Loucy (cell line): ENCODE results near the gene CYTH1.

Experiments
- H2AFZ ChIP-seq: fragments of 200-600 bp; sonication (generic); 2 replicates; pipeline ENCODE4 v1.6.0; 2016; ENCODE audit warnings: antibody characterized with exemption, mild to moderate bottlenecking, low read length, moderate library complexity
- H3F3A ChIP-seq: fragments of 200-600 bp; 2 replicates; pipeline ENCODE4 v1.6.0; 2016; ENCODE audit warnings: antibody characterized with exemption, low read depth, mild to moderate bottlenecking
- H3K27me3 ChIP-seq: fragments of 200-600 bp; sonication (generic); 2 replicates; pipeline ENCODE4 v1.6.1; 2014; ENCODE audit warnings: low read length, mild to moderate bottlenecking; ENCODE audit not compliant: insufficient read depth, poor library complexity, severe bottlenecking
- H3K36me3 ChIP-seq: fragments of 200-600 bp; sonication (generic); 2 replicates; pipeline ENCODE4 v1.6.1; 2016; ENCODE audit warnings: low read length; ENCODE audit not compliant: insufficient read depth
- H3K4me1 ChIP-seq: fragments of 200-600 bp; sonication (generic); 2 replicates; pipeline ENCODE4 v1.5.1; 2014; ENCODE audit warnings: low read length, mild to moderate bottlenecking; ENCODE audit not compliant: insufficient read depth, poor library complexity, severe bottlenecking
- H3K4me2 ChIP-seq: fragments of 200-600 bp; sonication (generic); 2 replicates; pipeline ENCODE4 v1.6.0; 2014; ENCODE audit warnings: antibody characterized with exemption, low read length, low read depth, mild to moderate bottlenecking; ENCODE audit not compliant: poor library complexity, severe bottlenecking
- H3K4me3 ChIP-seq: fragments of 200-600 bp; sonication (generic); 2 replicates; pipeline ENCODE4 v1.5.1; 2014; ENCODE audit warnings: low read length, mild to moderate bottlenecking, mixed read lengths; ENCODE audit not compliant: poor library complexity, severe bottlenecking
- H3K79me2 ChIP-seq: fragments of 200-600 bp; sonication (generic); 2 replicates; pipeline ENCODE4 v1.6.1; 2014; ENCODE audit warnings: low read length; ENCODE audit not compliant: insufficient read depth
- H3K9ac ChIP-seq: fragments of 200-600 bp; sonication (generic); 2 replicates; pipeline ENCODE4 v1.6.0; 2014; ENCODE audit warnings: mild to moderate bottlenecking, low read depth, low read length, moderate library complexity; ENCODE audit not compliant: poor library complexity, severe bottlenecking
- H3K9me2 ChIP-seq: fragments of 200-600 bp; sonication (generic); replicated peaks from 2 replicates; pipeline ENCODE4 v1.6.1; 2016; ENCODE audit warnings: low read depth, low read length, mixed read lengths
- H3K9me3 ChIP-seq: fragments of 200-600 bp; sonication (generic); 2 replicates; pipeline ENCODE4 v1.6.1; 2014; ENCODE audit warnings: mild to moderate bottlenecking, antibody characterized with exemption, low read length, low read depth; ENCODE audit not compliant: insufficient read depth
- H4K20me1 ChIP-seq: fragments of 200-600 bp; sonication (generic); 2 replicates; pipeline ENCODE4 v1.6.0; 2014; ENCODE audit warnings: antibody characterized with exemption, low read length, mild to moderate bottlenecking; ENCODE audit not compliant: insufficient read depth, poor library complexity, severe bottlenecking
- CTCF ChIP-seq: fragments of 200-600 bp; sonication (generic); conservative IDR thresholded peaks from 2 replicates; pipeline ENCODE4 v1.5.1; 2014; ENCODE audit warnings: mild to moderate bottlenecking, antibody characterized with exemption, low read length
- EZH2phosphoT487 ChIP-seq: fragments of 200-600 bp; IDR thresholded peaks from 2 replicates; pipeline ENCODE4 v1.6.1; 2018; ENCODE audit warnings: antibody characterized with exemption, mild to moderate bottlenecking, moderate library complexity, borderline replicate concordance

Gene CYTH1

GRCh38 chr17:78769196-78769773 lies 12.8 kb downstream of the CYTH1 start:
- H3K4me1 ChIP-seq, result peaks cover 58% of the 10 kb centered on the region
- TF ChIP-seq EZH2phosphoT487 (no peak), CTCF (peak; percentile 57)
- no peak overlapping the region for H3K4me3 ChIP-seq
- no peak overlapping the region for H3K9ac ChIP-seq
- peaks cover 99% of the 10 kb centered on the region for H3K79me2 ChIP-seq
- H3K9me2 ChIP-seq, result no peaks in the 10 kb centered on the region
- H3F3A ChIP-seq, result no peaks in the 10 kb centered on the region
- no peaks in the 10 kb centered on the region for H3K27me3 ChIP-seq
- no peak overlapping the region for H2AFZ ChIP-seq
- H4K20me1 ChIP-seq, result peaks cover 19% of the 10 kb centered on the region
- no peak overlapping the region for H3K4me2 ChIP-seq
- no peaks in the 10 kb centered on the region for H3K9me3 ChIP-seq
- no peaks in the 10 kb centered on the region for H3K36me3 ChIP-seq

- Histone ChIP-seq H3K4me2 (no peak overlapping the region), H3K4me3 (no peak overlapping the region)
Measured at GRCh38 chr17:78767806-78768205, 14.3 kb downstream of the CYTH1 start.

GRCh38 chr17:78766743-78767294 lies 15.3 kb downstream of the CYTH1 start:
- Histone ChIP-seq H3K9me2 (no peaks in the 10 kb centered on the region), H3K9me3 (no peaks in the 10 kb centered on the region), H2AFZ (no peak overlapping the region), H3K4me2 (peak overlapping the region; percentile 22), H3K4me1 (peaks cover 46% of the 10 kb centered on the region), H3F3A (no peaks in the 10 kb centered on the region), H3K27me3 (no peaks in the 10 kb centered on the region), H3K36me3 (no peaks in the 10 kb centered on the region), H3K4me3 (no peak overlapping the region), H3K9ac (no peak overlapping the region), H3K79me2 (peaks cover 100% of the 10 kb centered on the region), H4K20me1 (peaks cover 16% of the 10 kb centered on the region)
- TF ChIP-seq CTCF (no peak), EZH2phosphoT487 (no peak)

More at GRCh38 chr17:78767806-78768205, 14.3 kb downstream of the CYTH1 start:
- Histone ChIP-seq H3K27me3 (no peaks in the 10 kb centered on the region), H3K79me2 (peaks cover 100% of the 10 kb centered on the region), H3F3A (no peaks in the 10 kb centered on the region), H2AFZ (no peak overlapping the region), H3K9ac (no peak overlapping the region), H4K20me1 (peaks cover 16% of the 10 kb centered on the region), H3K4me1 (peaks cover 47% of the 10 kb centered on the region), H3K9me3 (no peaks in the 10 kb centered on the region), H3K9me2 (no peaks in the 10 kb centered on the region), H3K36me3 (no peaks in the 10 kb centered on the region)
- no peak for TF ChIP-seq EZH2phosphoT487
- TF ChIP-seq CTCF, result no peak
